HG02610 (cell line): ENCODE data around the gene RNF10.
"Not testable (repeated sequence)": the region's sequence is repeated elsewhere in the genome, so short reads cannot be mapped to it uniquely, and the experiment has no call there.

Experiments used
- ATAC-seq: cut with Tn5 transposase; IDR thresholded peaks from one replicate; pipeline ENCODE4 v1.9.1; 2021; ENCODE audit warnings: mild to moderate bottlenecking, moderate library complexity; ENCODE audit not compliant: unreplicated experiment

Gene RNF10

DNA sequence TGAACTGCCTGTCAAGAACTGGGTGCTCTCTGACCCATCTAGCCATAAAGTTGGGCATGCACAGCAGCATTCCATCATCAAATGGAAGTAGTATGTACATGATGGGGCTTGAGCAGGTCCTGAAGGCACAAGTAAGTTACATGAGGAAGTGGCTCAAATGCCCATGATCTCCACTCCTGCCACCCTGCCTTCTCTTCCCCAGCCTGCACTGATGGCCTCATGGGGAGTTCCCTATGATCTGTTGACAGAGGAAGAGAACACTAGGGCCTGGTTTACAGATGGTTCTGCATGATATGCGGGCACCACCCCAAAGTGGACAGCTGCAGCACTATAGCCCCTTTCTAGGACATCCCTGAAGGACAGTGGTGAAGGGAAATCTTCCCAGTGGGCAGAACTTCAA lies 77.4 kb downstream of the RNF10 start:
- not testable (repeated sequence) for ATAC-seq

DNA sequence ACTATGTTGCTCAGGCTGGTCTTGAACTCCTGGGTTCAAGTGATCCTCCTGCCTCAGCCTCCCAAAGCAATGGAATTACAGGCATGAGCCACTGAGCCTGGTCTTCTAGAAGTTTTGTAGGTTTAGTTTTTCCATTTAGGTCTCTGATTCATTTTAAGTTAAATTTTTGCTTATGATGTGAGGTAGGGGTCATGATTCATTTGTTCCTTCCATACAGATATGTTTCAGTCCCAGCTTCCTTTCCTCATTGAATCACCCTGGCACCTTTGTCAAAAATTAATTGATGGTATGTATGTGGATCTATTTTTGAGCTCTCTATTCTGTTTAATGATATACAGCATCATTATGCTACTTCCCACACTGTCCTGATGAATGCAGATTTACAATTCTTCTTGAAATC lies 80.7 kb downstream of the RNF10 start:
- ATAC-seq, result no peak

DNA sequence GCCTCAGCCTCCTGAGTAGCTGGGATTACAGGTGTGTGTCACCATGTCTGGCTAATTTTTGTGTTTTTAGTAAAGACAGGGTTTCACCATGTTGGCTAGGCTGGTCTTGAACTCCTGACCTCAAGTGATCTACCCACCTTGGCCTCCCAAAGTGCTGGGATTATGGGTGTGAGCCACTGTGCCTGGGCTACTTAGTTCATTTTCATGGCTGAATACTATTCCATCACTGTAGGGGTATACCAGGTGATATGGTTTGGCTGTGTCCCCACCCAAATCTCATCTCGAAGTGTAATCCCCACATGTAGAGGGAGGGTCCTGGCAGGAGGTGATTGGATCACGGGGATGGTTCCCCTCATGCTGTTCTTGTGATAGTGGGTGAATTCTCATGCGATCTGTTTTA lies 83.0 kb downstream of the RNF10 start:
- ATAC-seq, result not testable (repeated sequence)

DNA sequence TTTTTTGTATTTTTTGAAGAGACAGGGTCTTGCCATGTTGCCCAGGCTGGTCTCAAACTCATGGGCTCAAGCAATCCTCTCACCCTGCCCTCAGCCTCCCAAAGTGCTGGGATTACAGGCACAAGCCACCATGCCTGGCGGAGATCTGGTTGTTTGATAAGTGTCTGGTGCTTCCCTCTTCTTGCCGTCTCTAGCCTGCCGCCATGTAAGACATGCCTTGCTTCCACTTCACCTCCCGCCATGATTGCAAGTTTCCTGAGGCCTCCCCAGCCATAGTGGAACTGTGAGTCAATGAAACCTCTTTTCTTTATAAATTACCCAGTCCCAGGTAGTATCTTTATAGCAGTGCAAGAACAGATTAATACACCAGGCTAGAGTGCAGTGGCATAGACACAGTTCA lies 83.6 kb downstream of the RNF10 start:
- ATAC-seq, result not testable (repeated sequence)

DNA sequence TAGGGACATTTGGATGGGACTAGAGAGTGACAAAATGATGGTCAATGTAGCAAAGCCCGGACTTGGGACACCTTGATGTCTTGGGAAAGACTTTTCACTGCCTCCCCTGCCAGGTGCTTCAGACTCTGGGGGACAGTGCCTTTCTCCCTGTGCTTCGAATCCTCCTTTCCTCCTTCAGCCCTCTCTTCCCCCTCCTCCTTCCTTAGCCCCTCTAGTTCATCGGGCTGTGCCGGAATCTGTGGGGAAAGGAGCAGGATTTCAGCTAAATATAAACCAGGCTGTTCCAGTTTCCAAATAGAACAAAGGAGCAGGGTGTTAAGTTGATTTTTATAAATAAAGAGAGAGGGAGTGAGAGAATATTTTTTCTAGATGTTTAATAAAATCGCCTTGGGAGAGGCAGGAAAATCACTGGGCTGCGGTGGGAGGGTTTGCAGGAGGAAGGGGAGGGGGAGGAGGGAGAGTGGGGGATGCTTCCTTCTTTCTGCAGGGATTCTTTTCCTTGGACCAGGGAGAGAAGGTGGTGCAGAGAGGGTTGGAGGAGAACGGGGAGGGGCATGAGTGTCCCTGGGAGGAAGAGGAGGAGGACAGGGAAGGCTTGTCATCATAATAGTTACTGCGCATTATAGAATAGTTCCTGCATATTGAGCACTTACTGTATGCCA lies 84.9 kb downstream of the RNF10 start:
- ATAC-seq, result no peak

DNA sequence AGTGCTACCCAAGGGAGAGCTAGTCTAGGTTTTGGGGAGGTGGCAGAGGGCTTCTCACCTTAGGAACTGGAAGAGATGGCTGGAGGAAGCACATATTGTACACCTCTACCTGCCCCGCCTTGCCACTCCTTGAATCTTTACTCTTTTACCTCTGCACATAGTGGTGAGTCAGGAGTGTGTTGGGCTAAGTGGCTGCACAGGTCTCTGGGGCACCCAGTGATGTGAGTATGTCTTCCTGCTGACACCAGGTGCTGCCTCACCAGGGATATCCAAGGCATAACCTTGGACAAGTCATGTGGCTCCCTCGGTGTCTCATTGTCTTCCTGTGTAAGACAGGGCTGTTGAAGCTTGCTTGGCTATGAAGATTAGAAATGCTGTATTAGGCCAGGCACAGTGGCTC lies 86.5 kb downstream of the RNF10 start:
- no peak for ATAC-seq

DNA sequence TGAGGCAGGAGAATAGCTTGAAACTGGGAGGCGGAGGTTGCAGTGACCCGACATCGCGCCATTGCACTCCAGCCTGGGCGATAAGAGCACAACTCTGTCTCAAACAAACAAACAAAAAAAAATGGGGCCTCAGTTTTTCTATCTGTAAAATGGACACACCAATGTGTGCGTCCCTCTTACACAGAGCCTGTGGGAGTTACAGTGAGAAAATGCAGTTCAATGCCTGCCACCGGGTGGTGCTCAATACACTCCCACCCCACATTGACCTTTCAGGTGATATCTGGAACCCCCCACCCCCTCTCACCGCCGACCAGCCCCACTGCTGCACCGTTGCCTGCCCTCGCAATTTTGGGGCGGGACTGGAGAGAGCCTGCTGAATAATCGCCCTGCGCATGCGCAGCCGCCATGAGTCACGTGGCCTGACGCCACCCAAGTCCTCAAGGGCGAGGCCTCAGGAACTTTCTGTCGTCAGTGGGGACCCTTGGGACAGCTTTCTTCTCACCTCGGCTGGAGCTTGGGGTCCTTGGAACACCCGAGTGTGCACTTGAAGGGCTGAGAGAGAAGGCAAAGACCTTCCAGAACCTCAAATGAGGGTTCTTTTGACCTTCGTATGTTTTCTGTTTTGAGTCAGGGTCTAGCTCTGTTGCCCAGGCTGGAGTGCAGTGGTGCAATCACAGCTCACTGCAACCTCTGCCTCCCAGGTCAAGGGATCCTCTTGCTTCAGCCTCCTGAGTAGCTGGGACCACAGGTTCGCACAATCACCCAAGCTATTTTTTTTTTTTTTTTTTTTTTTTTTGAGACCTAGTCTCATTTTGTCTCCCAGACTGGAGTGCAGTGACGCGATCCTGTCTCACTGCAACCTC lies 91.6 kb downstream of the RNF10 start:
- ATAC-seq, result no peak
